Fibroblast of lung (primary cell): Measurements from ENCODE around the gene CETN1. TPM values are rescaled to one million over a fixed set of nuclear protein-coding genes. Genes with fewer than 3 reads are reported as not detected.
A peak's percentile ranks its signal among the peaks of the same experiment; 100 is the strongest.

ENCODE experiments used
- DNase-seq, 2 donors: peaks; one replicate each; pipeline versions ENCODE4 v3.0.0 to v3.0.0-alpha.2; 2010; ENCODE audit warnings: low read depth in 2 of 2
- H2AFZ ChIP-seq: 2 replicates; pipeline ENCODE4 v1.5.1; 2012; ENCODE audit warnings: low read length, control low read depth, inconsistent platforms
- H3K27ac ChIP-seq: 2 replicates; pipeline ENCODE4 v1.5.1; 2011; ENCODE audit warnings: low read length, control low read depth; ENCODE audit not compliant: insufficient read depth
- H3K27me3 ChIP-seq: 2 replicates; pipeline ENCODE4 v1.5.1; 2011; ENCODE audit warnings: mild to moderate bottlenecking, low read length; ENCODE audit not compliant: control insufficient read depth, insufficient read depth
- H3K36me3 ChIP-seq: 2 replicates; pipeline ENCODE4 v1.5.1; 2011; ENCODE audit warnings: low read length; ENCODE audit not compliant: control insufficient read depth, insufficient read depth
- H3K4me1 ChIP-seq: 2 replicates; pipeline ENCODE4 v1.5.1; 2011; ENCODE audit warnings: low read length; ENCODE audit not compliant: control insufficient read depth, insufficient read depth; ENCODE audit errors: extremely low read depth
- H3K4me2 ChIP-seq: 2 replicates; pipeline ENCODE4 v1.5.1; 2011; ENCODE audit warnings: low read length, control low read depth; ENCODE audit not compliant: insufficient read depth; ENCODE audit errors: extremely low read depth
- H3K4me3 ChIP-seq, 4 experiments: fragments of 200-600 bp in 1 of 4; sonication (generic) in 1 of 4; replicated peaks in 1 of 4; 2 replicates each; pipeline ENCODE4 v1.5.1; 2011 to 2016; ENCODE audit warnings: low read length in 4 of 4, low read depth in 3 of 4, mild to moderate bottlenecking in 3 of 4, control low read depth in 2 of 4, inconsistent platforms in 1 of 4, mixed read lengths in 1 of 4; ENCODE audit not compliant: insufficient read depth in 1 of 4; ENCODE audit errors: control extremely low read depth in 1 of 4
- H3K79me2 ChIP-seq: 2 replicates; pipeline ENCODE4 v1.5.1; 2012; ENCODE audit warnings: mild to moderate bottlenecking, low read length, inconsistent platforms; ENCODE audit not compliant: control insufficient read depth, insufficient read depth
- H3K9ac ChIP-seq: 2 replicates; pipeline ENCODE4 v1.5.1; 2011; ENCODE audit warnings: mild to moderate bottlenecking, low read length, control low read depth; ENCODE audit not compliant: insufficient read depth
- H3K9me3 ChIP-seq: 2 replicates; pipeline ENCODE4 v1.5.1; 2012; ENCODE audit warnings: low read depth, low read length; ENCODE audit not compliant: control insufficient read depth, insufficient read depth
- H4K20me1 ChIP-seq: 2 replicates; pipeline ENCODE4 v1.5.1; 2011; ENCODE audit warnings: low read length; ENCODE audit not compliant: control insufficient read depth, insufficient read depth; ENCODE audit errors: extremely low read depth
- CTCF ChIP-seq, 2 donors: IDR thresholded peaks in 1 of 2; conservative IDR thresholded peaks in 1 of 2; 1 replicate in 1 of 2; 2 replicates in 1 of 2; pipeline ENCODE4 v1.5.1; 2011 to 2012; ENCODE audit warnings: low read length in 2 of 2, control low read depth in 1 of 2, inconsistent platforms in 1 of 2, low read depth in 1 of 2, mild to moderate bottlenecking in 1 of 2
- EZH2 ChIP-seq: IDR thresholded peaks from 2 replicates; pipeline ENCODE4 v1.5.1; 2012; ENCODE audit warnings: low read length, control low read depth, mild to moderate bottlenecking; ENCODE audit errors: missing control alignments
- polyA plus RNA-seq, 2 donors: library from polyadenylated mRNA; depleted of rRNA in 1 of 2; stranded (reverse) in 1 of 2; unstranded in 1 of 2; fragments of >200 nt; gene quantifications; 2 replicates each; pipeline ENCODE4 v1.2.1, GENCODE V29; 2011 to 2012; ENCODE audit warnings: missing spikeins in 1 of 2
- total RNA-seq: library from RNA; depleted of rRNA; stranded (reverse); fragments of >200 nt; gene quantifications from 2 replicates; pipeline ENCODE4 v1.2.1, GENCODE V29; 2014

CETN1 gene
- total and polyA plus RNA-seq, 2 donors (not counting 1 experiment from before 2014, with no cell fraction given): not detected

DNA sequence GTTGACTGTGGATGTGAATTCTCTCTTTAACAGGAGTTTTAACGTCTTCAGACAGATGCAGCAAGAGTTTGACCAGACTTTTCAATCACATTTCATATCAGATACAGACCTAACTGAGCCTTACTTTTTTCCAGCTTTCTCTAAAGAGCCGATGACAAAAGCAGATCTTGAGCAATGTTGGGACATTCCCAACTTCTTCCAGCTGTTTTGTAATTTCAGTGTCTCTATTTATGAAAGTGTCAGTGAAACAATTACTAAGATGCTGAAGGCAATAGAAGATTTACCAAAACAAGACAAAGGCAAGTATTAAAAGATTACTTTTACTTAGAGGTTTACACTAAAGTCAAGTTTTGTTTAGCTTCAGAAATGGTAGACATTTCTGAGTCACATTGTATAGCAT, 47.1 kb downstream of the CETN1 start:
- Histone ChIP-seq H3K27me3 (no peaks in the 10 kb centered on the region), H3K9me3 (no peaks in the 10 kb centered on the region), H3K79me2 (no peaks in the 10 kb centered on the region), H3K4me2 (no peak overlapping the region), H3K36me3 (no peaks in the 10 kb centered on the region), H3K4me3 (no peak overlapping the region), H3K9ac (no peak overlapping the region), H2AFZ (no peak overlapping the region), H3K27ac (no peak overlapping the region), H4K20me1 (no peaks in the 10 kb centered on the region), H3K4me1 (no peaks in the 10 kb centered on the region)
- DNase-seq: peak in 1 of 2 donors; percentile 37
- no peak for TF ChIP-seq EZH2
- no peak for TF ChIP-seq CTCF (conservative IDR thresholded peaks at IDR 0.05 in 1 of 2, IDR thresholded peaks at IDR 0.05 in 1 of 2; ENCODE audit: low read depth in 1 of 2, low read length in 2 of 2)

GRCh38 chr18:629269-630150, 49.3 kb downstream of the CETN1 start:
- no peaks in the 10 kb centered on the region for H3K27me3 ChIP-seq
- no peaks in the 10 kb centered on the region for H4K20me1 ChIP-seq
- H3K4me1 ChIP-seq: no peaks in the 10 kb centered on the region
- H3K36me3 ChIP-seq: no peaks in the 10 kb centered on the region
- no peak overlapping the region for H3K27ac ChIP-seq
- no peak overlapping the region for H3K9ac ChIP-seq
- no peaks in the 10 kb centered on the region for H3K9me3 ChIP-seq
- TF ChIP-seq CTCF (conservative IDR thresholded peaks at IDR 0.05 in 1 of 2, IDR thresholded peaks at IDR 0.05 in 1 of 2; ENCODE audit: low read depth in 1 of 2, low read length in 2 of 2): peak in 1 of 2 donors; percentile 15
- TF ChIP-seq EZH2: no peak
- no peak overlapping the region for H3K4me2 ChIP-seq
- H3K79me2 ChIP-seq: no peaks in the 10 kb centered on the region
- DNase-seq: peak in 1 of 2 donors; percentile 50
- no peak overlapping the region for H3K4me3 ChIP-seq
- H2AFZ ChIP-seq: no peak overlapping the region

- no peaks in the 10 kb centered on the region for H3K9me3 ChIP-seq
- TF ChIP-seq EZH2: no peak
- TF ChIP-seq CTCF (conservative IDR thresholded peaks at IDR 0.05 in 1 of 2, IDR thresholded peaks at IDR 0.05 in 1 of 2; ENCODE audit: low read depth in 1 of 2, low read length in 2 of 2): no peak
- no peaks in the 10 kb centered on the region for H3K4me1 ChIP-seq
- no peaks in the 10 kb centered on the region for H4K20me1 ChIP-seq
- H3K9ac ChIP-seq: no peak overlapping the region
- H3K36me3 ChIP-seq: no peaks in the 10 kb centered on the region
- H3K4me3 ChIP-seq: no peak overlapping the region
- no peak overlapping the region for H3K4me2 ChIP-seq
- no peak overlapping the region for H2AFZ ChIP-seq
- no peaks in the 10 kb centered on the region for H3K27me3 ChIP-seq
- DNase-seq: no peak
- H3K27ac ChIP-seq: no peak overlapping the region
- H3K79me2 ChIP-seq: no peaks in the 10 kb centered on the region
Measured at GRCh38 chr18:631560-631959, 51.4 kb downstream of the CETN1 start.

Other genes starting within 250 kb of the CETN1 start
- 24.8 and 60.6 TPM in 2 replicates for gene COLEC12, start 79.7 kb upstream of the CETN1 start, total RNA-seq
- 20.0 and 44.1 TPM in 2 replicates for gene COLEC12, start 79.7 kb upstream of the CETN1 start, polyA plus RNA-seq
- not detected in 2 replicates for gene CLUL1, start 16.6 kb downstream of the CETN1 start, total RNA-seq
- not detected in 2 replicates for gene CLUL1, start 16.6 kb downstream of the CETN1 start, polyA plus RNA-seq
- 12.1 and 16.8 TPM in 2 replicates for gene TYMS, start 77.3 kb downstream of the CETN1 start, total RNA-seq
- 45.4 and 152 TPM in 2 replicates for gene TYMS, start 77.3 kb downstream of the CETN1 start, polyA plus RNA-seq
- 17.7 and 23.3 TPM in 2 replicates for gene ENOSF1, start 132.2 kb downstream of the CETN1 start, total RNA-seq
- 8.2 and 13.5 TPM in 2 replicates for gene ENOSF1, start 132.2 kb downstream of the CETN1 start, polyA plus RNA-seq
- 49.5 and 79.6 TPM in 2 replicates for gene YES1, start 231.9 kb downstream of the CETN1 start, total RNA-seq
- gene YES1, start 231.9 kb downstream of the CETN1 start, polyA plus RNA-seq: 23.8 and 26.6 TPM in 2 replicates